Measurements from ENCODE around the gene COIL.

COIL gene

GRCh38 chr17:56960596-56961538 lies at the start of gene COIL:
TSS of gene COIL (minus strand) at chr17:56961050. CDS start at chr17:56961019, 31 bp downstream.
- DNase-seq = peak; percentile 89 to 93
- Histone ChIP-seq H3K9me3 (no peaks in the 10 kb centered on the region), H3K27ac (peak within 1 kb of the TSS; percentile 92 to 95), H3K36me3 (no peaks in the 10 kb centered on the region), H3K4me3 (peak within 1 kb of the TSS; percentile 98 to 99), H3K27me3 (no peaks in the 10 kb centered on the region), H3K4me1 (peaks cover 0 to 16% (median 14%) of the 10 kb centered on the region in 4 donors)
- TF ChIP-seq CTCF (IDR thresholded peaks at IDR 0.05) = peak; percentile 98 to 99
- intact Hi-C loops (cut with DNase I; ENCODE audit: low total_unique reads) = no loop called here

GRCh38 chr17:57010487-57010886 lies 49.6 kb upstream of the COIL start:
- Histone ChIP-seq H3K27me3 (no peaks in the 10 kb centered on the region), H3K9me3 (no peaks in the 10 kb centered on the region), H3K27ac (no peak overlapping the region), H3K4me1 (no peaks in the 10 kb centered on the region), H3K36me3 (peaks cover 0 to 19% (median 15%) of the 10 kb centered on the region in 3 donors), H3K4me3 (no peak overlapping the region)
- no peak for DNase-seq
- intact Hi-C loops (cut with DNase I; ENCODE audit: low total_unique reads) = no loop called here
- no peak for TF ChIP-seq CTCF (IDR thresholded peaks at IDR 0.05)

- DNase-seq = peak in 1 of 2 donors; percentile 35
- Histone ChIP-seq H3K4me1 (no peaks in the 10 kb centered on the region), H3K4me3 (no peak overlapping the region), H3K27ac (no peak overlapping the region), H3K27me3 (no peaks in the 10 kb centered on the region), H3K9me3 (no peaks in the 10 kb centered on the region), H3K36me3 (peaks cover 0 to 23% (median 15%) of the 10 kb centered on the region in 3 donors)
- intact Hi-C loops (cut with DNase I; ENCODE audit: low total_unique reads) = no loop called here
- TF ChIP-seq CTCF (IDR thresholded peaks at IDR 0.05) = peak; percentile 63 to 73
Measured at GRCh38 chr17:57009737-57010445, 49.0 kb upstream of the COIL start.

- intact Hi-C loops (cut with DNase I; ENCODE audit: low total_unique reads) = no loop called here
- H3K4me3 ChIP-seq = no peak overlapping the region
- no peak for TF ChIP-seq CTCF (IDR thresholded peaks at IDR 0.05)
- H3K4me1 ChIP-seq = no peaks in the 10 kb centered on the region
- no peaks in the 10 kb centered on the region for H3K27me3 ChIP-seq
- H3K9me3 ChIP-seq = no peaks in the 10 kb centered on the region
- no peak overlapping the region for H3K27ac ChIP-seq
- peaks cover under 1 to 31% (median 15%) of the 10 kb centered on the region in 3 donors for H3K36me3 ChIP-seq
- DNase-seq = no peak
Measured at GRCh38 chr17:57008958-57009357, 48.1 kb upstream of the COIL start.

- Histone ChIP-seq H3K36me3 (peaks cover 27 to 60% (median 41%) of the 10 kb centered on the region in 3 donors), H3K4me1 (no peaks in the 10 kb centered on the region), H3K27ac (no peak overlapping the region), H3K4me3 (no peak overlapping the region), H3K9me3 (no peaks in the 10 kb centered on the region), H3K27me3 (no peaks in the 10 kb centered on the region)
- intact Hi-C loops (cut with DNase I; ENCODE audit: low total_unique reads) = no loop called here
- no peak for DNase-seq
- TF ChIP-seq CTCF (IDR thresholded peaks at IDR 0.05) = no peak
Measured at GRCh38 chr17:57006040-57006439, 45.2 kb upstream of the COIL start.
